ENCODE measurements around the gene MAPK8IP1. TPM values are rescaled to one million over a fixed set of nuclear protein-coding genes. Genes with fewer than 3 reads are reported as not detected.
"Not testable (repeated sequence)": the region's sequence is repeated elsewhere in the genome, so short reads cannot be mapped to it uniquely, and the experiment has no call there.

MAPK8IP1 gene
- total RNA-seq, 6 experiments from 2014 or later = 1.7 to 6.2 (median 2.6) TPM

- Histone ChIP-seq H3K27ac (no peak overlapping the region), H3K4me1 (peaks cover 0 to 5% (median 2%) of the 10 kb centered on the region in 4 donors), H3K36me3 (no peaks in the 10 kb centered on the region), H3K27me3 (no peaks in the 10 kb centered on the region), H3K4me3 (no peak overlapping the region), H3K9me3 (no peaks in the 10 kb centered on the region)
- DNase-seq = no peak
- TF ChIP-seq CTCF (IDR thresholded peaks at IDR 0.05) = no peak
- TF ChIP-seq POLR2A (IDR thresholded peaks at IDR 0.05) = no peak
- 90% methylated on average over 8 of the region's 56 CpGs for WGBS (ENCODE audit: insufficient coverage, low coverage, low lambda C conversion rate, missing lambda C conversion rate)
- intact Hi-C loops (cut with DNase I) = no loop called here
- ATAC-seq = no peak
These were observed 17.3 kb downstream of the MAPK8IP1 start for GRCh38 chr11:45902452-45903380.

DNA sequence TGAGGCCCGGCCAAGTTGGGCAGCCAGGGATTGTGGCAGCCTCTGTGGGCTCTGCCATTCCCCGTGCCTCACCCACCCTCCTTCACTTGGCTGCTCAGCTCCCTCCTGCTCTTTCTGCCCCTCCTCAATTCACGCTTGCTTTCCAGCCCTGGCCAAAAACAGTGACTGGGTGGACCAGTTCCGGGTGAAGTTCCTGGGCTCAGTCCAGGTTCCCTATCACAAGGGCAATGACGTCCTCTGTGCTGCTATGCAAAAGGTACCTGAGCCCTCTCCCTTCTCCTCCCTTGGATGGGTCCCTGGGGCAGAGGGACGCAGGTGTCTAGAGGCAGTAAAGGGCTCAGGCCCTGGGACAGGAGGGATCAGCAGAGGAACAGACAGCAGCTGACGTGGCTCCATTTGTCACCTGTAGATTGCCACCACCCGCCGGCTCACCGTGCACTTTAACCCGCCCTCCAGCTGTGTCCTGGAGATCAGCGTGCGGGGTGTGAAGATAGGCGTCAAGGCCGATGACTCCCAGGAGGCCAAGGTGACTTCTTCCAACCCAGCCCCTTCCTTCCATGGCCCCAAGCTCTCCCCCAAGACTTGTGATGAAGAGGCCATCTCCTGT lies 19.0 kb downstream of the MAPK8IP1 start:
- no peak overlapping the region for H3K27ac ChIP-seq
- H3K4me3 ChIP-seq = no peak overlapping the region
- intact Hi-C loops (cut with DNase I) = no loop called here
- no peaks in the 10 kb centered on the region for H3K27me3 ChIP-seq
- 67% methylated on average over 11 of the region's 15 CpGs for WGBS (ENCODE audit: insufficient coverage, low coverage, low lambda C conversion rate, missing lambda C conversion rate)
- no peak for ATAC-seq
- TF ChIP-seq POLR2A (IDR thresholded peaks at IDR 0.05) = no peak
- no peak for TF ChIP-seq CTCF (IDR thresholded peaks at IDR 0.05)
- H3K4me1 ChIP-seq = peaks cover 0 to 2% (median under 1%) of the 10 kb centered on the region in 4 donors
- H3K9me3 ChIP-seq = no peaks in the 10 kb centered on the region
- H3K36me3 ChIP-seq = peaks cover 0 to 5% (median 0%) of the 10 kb centered on the region in 4 donors
- no peak for DNase-seq

GRCh38 chr11:45905095-45905494 lies 19.6 kb downstream of the MAPK8IP1 start:
- intact Hi-C loops (cut with DNase I) = no loop called here
- Histone ChIP-seq H3K27ac (no peak overlapping the region), H3K9me3 (no peaks in the 10 kb centered on the region), H3K4me1 (no peaks in the 10 kb centered on the region), H3K27me3 (no peaks in the 10 kb centered on the region), H3K4me3 (no peak overlapping the region), H3K36me3 (peaks cover 0 to 11% (median 3%) of the 10 kb centered on the region in 4 donors)
- ATAC-seq (no peak), DNase-seq (no peak)
- TF ChIP-seq CTCF (IDR thresholded peaks at IDR 0.05) (no peak), POLR2A (IDR thresholded peaks at IDR 0.05) (no peak)
- 96% methylated on average over 5 of the region's 19 CpGs for WGBS (ENCODE audit: insufficient coverage, low coverage, low lambda C conversion rate, missing lambda C conversion rate)

DNA sequence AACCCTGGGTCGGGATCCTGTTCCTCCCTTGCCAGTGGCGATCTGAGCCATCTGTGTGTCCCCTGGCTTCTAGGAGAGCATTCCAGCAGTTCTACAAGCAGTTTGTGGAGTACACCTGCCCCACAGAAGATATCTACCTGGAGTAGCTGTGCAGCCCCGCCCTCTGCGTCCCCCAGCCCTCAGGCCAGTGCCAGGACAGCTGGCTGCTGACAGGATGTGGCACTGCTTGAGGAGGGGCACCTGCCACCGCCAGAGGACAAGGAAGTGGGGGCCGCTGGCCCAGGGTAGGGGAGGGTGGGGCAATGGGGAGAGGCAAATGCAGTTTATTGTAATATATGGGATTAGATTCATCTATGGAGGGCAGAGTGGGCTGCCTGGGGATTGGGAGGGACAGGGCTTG lies 20.1 kb downstream of the MAPK8IP1 start:
- intact Hi-C loops (cut with DNase I); H3K4me1 ChIP-seq; H3K27me3 ChIP-seq; H3K27ac ChIP-seq; ATAC-seq; H3K9me3 ChIP-seq; H3K4me3 ChIP-seq; DNase-seq: not testable (repeated sequence)
- no CpG with 5 or more reads among the region's 6 CpGs for WGBS (ENCODE audit: insufficient coverage, low coverage, low lambda C conversion rate, missing lambda C conversion rate)
- peaks cover 0 to 16% (median 5%) of the 10 kb centered on the region in 4 donors for H3K36me3 ChIP-seq
